IMR-90 (cell line): ENCODE results near the gene CNTN5. TPM values are rescaled to one million over a fixed set of nuclear protein-coding genes. Genes with fewer than 3 reads are reported as not detected.

Experiments
- ATAC-seq: fragments of 200-7000 bp; cut with Tn5 transposase; 2 replicates; pipeline ENCODE4 v1.9.1; 2020; ENCODE audit warnings: low read depth, mild to moderate bottlenecking, moderate library complexity
- BruUV-seq: library from RNA; stranded (reverse); fragments of 400-500 nt; replicated peaks from 2 replicates; lab custom pipeline; 2021; lab: Mats Ljungman, UMichigan
- CTCF ChIA-PET: fragments of 300-600 bp; formaldehyde crosslinking; extraction: SDS; loops from one replicate; lab custom pipeline; 2021; ENCODE audit warnings: antibody characterized with exemption; lab: Yijun Ruan, JAX
- POLR2A ChIA-PET: fragments of 300-600 bp; sonication (Branson Sonifier 250); formaldehyde crosslinking; loops from one replicate; lab custom pipeline; 2022; ENCODE audit warnings: antibody characterized with exemption; ENCODE audit not compliant: unreplicated experiment; lab: Charles Lee
- DNase-seq: peaks from one replicate; pipeline ENCODE4 v3.0.0; 2013
- H2AFZ ChIP-seq: replicated peaks from 2 replicates; pipeline ENCODE3; 2013; ENCODE audit warnings: low read length, mild to moderate bottlenecking; ENCODE audit not compliant: poor library complexity
- H2AK5ac ChIP-seq: 2 replicates; pipeline ENCODE4 v1.6.1; 2013; ENCODE audit warnings: low read depth, low read length, inconsistent platforms
- H2AK9ac ChIP-seq: replicated peaks from 2 replicates; pipeline ENCODE3; 2013; ENCODE audit warnings: mild to moderate bottlenecking, low read depth, low read length, moderate library complexity; ENCODE audit not compliant: poor library complexity
- H2BK120ac ChIP-seq: 2 replicates; pipeline ENCODE4 v1.6.1; 2013; ENCODE audit warnings: low read depth, low read length, inconsistent platforms
- H2BK15ac ChIP-seq: 3 replicates; pipeline ENCODE4 v1.6.1; 2013; ENCODE audit warnings: low read depth, low read length, inconsistent platforms
- H2BK20ac ChIP-seq: 2 replicates; pipeline ENCODE4 v1.6.1; 2013; ENCODE audit warnings: low read depth, mild to moderate bottlenecking, inconsistent platforms, low read length, moderate library complexity
- H2BK5ac ChIP-seq: 2 replicates; pipeline ENCODE4 v1.6.1; 2013; ENCODE audit warnings: mild to moderate bottlenecking, low read depth, low read length, inconsistent platforms; ENCODE audit not compliant: poor library complexity, severe bottlenecking
- H3K14ac ChIP-seq: replicated peaks from 2 replicates; pipeline ENCODE4 v1.6.1; 2013; ENCODE audit warnings: low read depth, low read length, inconsistent platforms
- H3K18ac ChIP-seq: 2 replicates; pipeline ENCODE4 v1.6.1; 2013; ENCODE audit warnings: low read depth, low read length, control low read depth
- H3K23ac ChIP-seq: 2 replicates; pipeline ENCODE4 v1.6.1; 2013; ENCODE audit warnings: low read depth, low read length, inconsistent platforms
- H3K27ac ChIP-seq: 2 replicates; pipeline ENCODE4 v1.5.1; 2013; ENCODE audit warnings: mild to moderate bottlenecking, control low read depth, low read length; ENCODE audit not compliant: insufficient read depth
- H3K27me3 ChIP-seq: 2 replicates; pipeline ENCODE4 v1.6.1; 2013; ENCODE audit warnings: low read length; ENCODE audit not compliant: control insufficient read depth, insufficient read depth
- H3K36me3 ChIP-seq: 2 replicates; pipeline ENCODE4 v1.6.1; 2013; ENCODE audit warnings: low read length, mixed read lengths; ENCODE audit not compliant: control insufficient read depth, insufficient read depth
- H3K4ac ChIP-seq: 2 replicates; pipeline ENCODE4 v1.6.1; 2013; ENCODE audit warnings: low read depth, low read length, inconsistent platforms
- H3K4me1 ChIP-seq: 2 replicates; pipeline ENCODE4 v1.6.1; 2013; ENCODE audit warnings: low read length, mixed read lengths; ENCODE audit not compliant: control insufficient read depth, insufficient read depth
- H3K4me2 ChIP-seq: 2 replicates; pipeline ENCODE4 v1.6.1; 2013; ENCODE audit warnings: low read depth, mild to moderate bottlenecking, control low read depth, low read length, moderate library complexity
- H3K4me3 ChIP-seq: 2 replicates; pipeline ENCODE4 v1.5.1; 2013; ENCODE audit warnings: low read depth, mild to moderate bottlenecking, control low read depth, low read length, moderate library complexity; ENCODE audit not compliant: insufficient read depth
- H3K56ac ChIP-seq: 2 replicates; pipeline ENCODE4 v1.6.1; 2013; ENCODE audit warnings: low read length, inconsistent platforms; ENCODE audit not compliant: insufficient read depth; ENCODE audit errors: extremely low read depth
- H3K79me1 ChIP-seq, 2 experiments: 2 replicates each; pipeline ENCODE4 v1.6.1; 2013; ENCODE audit warnings: low read length in 2 of 2, inconsistent platforms in 1 of 2, low read depth in 1 of 2
- H3K9ac ChIP-seq: 2 replicates; pipeline ENCODE4 v1.6.1; 2013; ENCODE audit warnings: low read depth, low read length, control low read depth
- H3K9me1 ChIP-seq: 2 replicates; pipeline ENCODE4 v1.6.1; 2013; ENCODE audit warnings: low read length, inconsistent platforms; ENCODE audit not compliant: insufficient read depth
- H3K9me3 ChIP-seq: 2 replicates; pipeline ENCODE4 v1.6.1; 2013; ENCODE audit warnings: low read length; ENCODE audit not compliant: control insufficient read depth, insufficient read depth
- H4K20me1 ChIP-seq: 2 replicates; pipeline ENCODE4 v1.6.1; 2013; ENCODE audit warnings: low read length, inconsistent platforms; ENCODE audit not compliant: insufficient read depth
- H4K5ac ChIP-seq: 2 replicates; pipeline ENCODE4 v1.6.1; 2013; ENCODE audit warnings: mild to moderate bottlenecking, low read depth, low read length, control low read depth
- H4K8ac ChIP-seq, 2 experiments: 2 replicates each; pipeline ENCODE4 v1.6.1; 2013; ENCODE audit warnings: low read depth in 2 of 2, low read length in 2 of 2, control low read depth in 1 of 2, inconsistent platforms in 1 of 2
- H4K91ac ChIP-seq: 2 replicates; pipeline ENCODE4 v1.6.1; 2013; ENCODE audit warnings: low read depth, low read length, inconsistent platforms; ENCODE audit not compliant: insufficient read depth
- CEBPB ChIP-seq: IDR thresholded peaks from 2 replicates; pipeline ENCODE4 v1.6.1; 2012; ENCODE audit warnings: low read depth, low read length, improper control_type of control experiment
- NFE2L2 ChIP-seq: fragments of 150-350 bp; IDR thresholded peaks from 2 replicates; pipeline ENCODE4 v1.6.1; 2016; ENCODE audit warnings: low read depth, mild to moderate bottlenecking, low read length
- WGBS, 2 experiments: methylation state at CpG; one replicate each; pipeline versions ENCODE4 v1.1.5 to v1.1.7; 2013; ENCODE audit warnings: missing lambda C conversion rate in 2 of 2; ENCODE audit not compliant: insufficient read length in 1 of 2; ENCODE audit errors: extremely low coverage in 2 of 2; 5-methylcytosine and 5-hydroxymethylcytosine counted together
- dilution Hi-C: fragments of 300-500 bp; cut with HindIII; formaldehyde crosslinking; loops from one replicate; pipeline ENCODE4 v1.14.3; 2018; ENCODE audit warnings: low sequenced_read_pairs; ENCODE audit not compliant: unreplicated experiment
- in situ Hi-C: fragments of 300-500 bp; cut with MboI; formaldehyde crosslinking; loops from 3 replicates; pipeline ENCODE4 v1.14.3; 2019; ENCODE audit warnings: low sequenced_read_pairs, inconsistent platforms, mixed read lengths
- intact Hi-C: fragments of 100-400 bp; cut with micrococcal nuclease; formaldehyde crosslinking; loops from 2 replicates; pipeline ENCODE4 v1.10.0; 2022
- polyA plus RNA-seq, 3 experiments: library from polyadenylated mRNA; depleted of rRNA; stranded (reverse); fragments of >200 nt; gene quantifications; 2 replicates each; pipeline ENCODE4 v1.2.3, GENCODE V29; 2012; ENCODE audit warnings: low replicate concordance in 1 of 3
- total RNA-seq: library from RNA; depleted of rRNA; stranded (reverse); fragments of >200 nt; gene quantifications from 2 replicates; pipeline ENCODE4 v1.2.3, GENCODE V29; 2012

CNTN5 gene
- total and polyA plus RNA-seq, 2 of the 4 experiments (the other 2 are of a cell fraction): not detected

DNA sequence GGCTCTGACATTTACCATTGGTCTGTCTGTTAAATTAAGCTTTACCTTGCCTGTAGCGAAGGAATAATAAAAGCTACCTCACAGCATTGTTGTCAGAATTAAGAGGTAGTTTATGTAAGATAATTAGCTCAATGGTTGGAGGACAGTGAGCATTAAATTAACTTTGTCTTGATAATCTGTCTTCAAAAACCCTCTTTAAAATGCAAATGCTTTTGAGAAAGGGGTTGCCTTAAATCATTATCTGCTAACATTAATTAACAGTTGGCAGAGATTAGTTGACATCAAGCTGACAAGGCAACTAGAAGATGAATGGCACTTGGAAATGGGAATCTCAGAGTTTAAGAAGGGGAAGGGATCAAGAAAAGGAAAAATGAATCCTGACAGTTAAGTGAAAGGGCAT lies 905.2 kb downstream of the CNTN5 start:
- no peak for DNase-seq
- CTCF ChIA-PET: no interaction called here

More for the DNA sequence above, 905.2 kb downstream of the CNTN5 start:
- intact Hi-C loops (no loop called here), dilution Hi-C loops (no loop called here), in situ Hi-C loops (no loop called here)
- Histone ChIP-seq H3K9ac (no peak overlapping the region), H3K4me1 (no peaks in the 10 kb centered on the region), H3K9me1 (no peaks in the 10 kb centered on the region), H2BK120ac (no peak overlapping the region), H3K4me3 (no peak overlapping the region), H4K91ac (no peak overlapping the region), H3K14ac (no peak overlapping the region), H3K79me1 (no peaks in the 10 kb centered on the region), H3K36me3 (no peaks in the 10 kb centered on the region), H2AK9ac (no peak overlapping the region), H3K23ac (no peak overlapping the region), H3K18ac (no peak overlapping the region), H2AK5ac (no peak overlapping the region), H4K8ac (no peak overlapping the region), H2BK15ac (no peak overlapping the region), H3K9me3 (peaks cover 13% of the 10 kb centered on the region; the same call in 1 of the 2 replicates), H3K27ac (no peak overlapping the region), H2AFZ (no peak overlapping the region), H2BK5ac (no peak overlapping the region), H3K4ac (no peak overlapping the region), H3K56ac (no peak overlapping the region), H4K5ac (no peak overlapping the region), H3K4me2 (no peak overlapping the region), H2BK20ac (no peak overlapping the region), H3K27me3 (no peaks in the 10 kb centered on the region), H4K20me1 (no peaks in the 10 kb centered on the region)
- BruUV-seq: no TSS peak
- WGBS, 2 experiments: no CpG with 5 or more reads among the region's 1 CpG
- POLR2A ChIA-PET: no interaction called here
- no peak for TF ChIP-seq NFE2L2
- TF ChIP-seq CEBPB: no peak
- no peak for ATAC-seq
